NCI-H345 (cell line): ENCODE measurements around the gene GNAT1.

Experiments
- DNase-seq: peaks from one replicate; lab custom pipeline; 2025; lab: John Stamatoyannopoulos, UW

GNAT1 gene

GRCh38 chr3:50190936-50191660 lies at the start of gene GNAT1:
GNAT1 (plus strand) TSS chr3:50191610; CDS start chr3:50191726, 116 bp downstream.
- no peak for DNase-seq

- no peak for DNase-seq
These were observed 45.0 kb upstream of the GNAT1 start for GRCh38 chr3:50146316-50146901.

GRCh38 chr3:50147016-50147415 lies 44.4 kb upstream of the GNAT1 start:
- no peak for DNase-seq

- no peak for DNase-seq
These were observed 44.0 kb upstream of the GNAT1 start for GRCh38 chr3:50147447-50147846.

DNA sequence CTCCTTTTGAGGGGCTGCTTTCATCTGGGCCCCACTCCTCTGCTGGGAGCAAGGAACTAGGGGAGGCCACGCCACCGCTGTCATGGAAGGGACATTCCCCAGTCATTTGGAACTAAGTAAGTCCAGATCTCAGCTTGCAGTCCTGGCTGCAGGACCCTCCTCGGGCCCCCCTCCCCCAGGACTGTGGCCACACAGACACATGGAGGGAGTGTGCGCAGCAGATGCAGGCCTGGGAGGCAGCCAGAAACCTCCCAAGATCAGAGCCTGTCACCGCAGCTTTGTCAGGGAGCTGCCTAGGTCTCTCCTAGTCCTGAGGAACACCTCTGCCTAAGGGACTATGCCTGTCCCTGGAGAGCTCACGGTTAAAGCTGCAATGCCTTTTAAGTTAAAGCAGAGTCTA lies 43.5 kb upstream of the GNAT1 start:
- no peak for DNase-seq

DNA sequence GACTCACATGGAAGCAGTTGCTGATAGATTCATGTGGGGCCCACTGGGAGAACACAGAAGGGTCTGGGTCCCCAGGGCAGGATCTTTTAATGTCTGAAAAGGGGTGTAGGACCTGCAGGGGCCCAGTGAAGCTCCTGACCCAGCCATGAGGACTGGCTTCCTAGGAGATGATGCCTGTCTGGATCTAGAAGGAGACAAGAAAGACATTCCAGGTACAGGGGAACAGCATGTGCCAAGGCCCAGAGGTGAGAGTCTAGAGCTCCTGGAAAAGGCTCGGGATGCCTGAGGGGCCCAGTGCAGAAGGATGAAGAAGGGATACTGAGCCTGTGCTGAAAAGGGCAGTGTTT lies 41.0 kb upstream of the GNAT1 start:
- DNase-seq: no peak

DNA sequence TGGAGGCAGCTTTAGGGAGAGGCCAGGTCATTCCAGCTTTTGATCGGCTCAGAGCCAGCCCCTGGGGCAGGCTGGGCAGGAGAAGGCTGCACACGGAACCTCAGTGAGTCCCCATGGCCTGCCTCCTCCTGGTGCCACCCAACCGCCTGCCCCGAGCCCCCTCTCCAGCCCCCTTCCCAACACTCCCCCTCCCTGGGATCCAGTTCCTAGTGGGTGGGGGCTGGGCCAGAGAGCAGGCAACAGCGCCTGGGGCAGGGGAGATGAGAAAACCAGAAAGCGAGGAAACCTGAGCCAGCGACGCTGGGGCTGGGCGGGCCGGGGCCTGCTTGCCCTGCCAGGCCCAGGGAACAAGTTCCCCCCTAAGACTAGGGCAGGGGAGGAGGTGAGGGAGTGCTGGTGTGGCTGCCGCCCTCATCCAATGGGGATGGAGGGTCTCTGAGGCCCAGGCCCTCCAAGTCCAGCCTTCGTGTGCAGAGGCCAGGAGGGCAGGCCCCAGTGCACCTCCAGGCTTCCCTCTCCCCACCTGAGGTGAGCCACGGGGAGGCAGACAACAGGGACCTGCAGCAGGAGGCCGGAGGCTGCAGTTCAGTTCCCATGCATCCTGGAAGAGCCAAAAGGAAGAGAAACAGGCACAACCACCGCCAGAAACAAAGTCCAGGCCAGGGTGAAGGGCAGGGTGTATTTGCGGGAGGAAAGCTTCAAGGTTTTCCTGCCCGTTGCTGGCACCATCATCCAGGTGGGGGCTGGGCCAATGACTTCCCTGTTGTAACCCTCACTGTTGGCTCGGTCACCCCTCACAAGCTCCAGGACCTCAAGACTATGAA lies 40.3 kb upstream of the GNAT1 start:
- no peak for DNase-seq

GRCh38 chr3:50151728-50152127 lies 39.7 kb upstream of the GNAT1 start:
- DNase-seq: no peak

DNA sequence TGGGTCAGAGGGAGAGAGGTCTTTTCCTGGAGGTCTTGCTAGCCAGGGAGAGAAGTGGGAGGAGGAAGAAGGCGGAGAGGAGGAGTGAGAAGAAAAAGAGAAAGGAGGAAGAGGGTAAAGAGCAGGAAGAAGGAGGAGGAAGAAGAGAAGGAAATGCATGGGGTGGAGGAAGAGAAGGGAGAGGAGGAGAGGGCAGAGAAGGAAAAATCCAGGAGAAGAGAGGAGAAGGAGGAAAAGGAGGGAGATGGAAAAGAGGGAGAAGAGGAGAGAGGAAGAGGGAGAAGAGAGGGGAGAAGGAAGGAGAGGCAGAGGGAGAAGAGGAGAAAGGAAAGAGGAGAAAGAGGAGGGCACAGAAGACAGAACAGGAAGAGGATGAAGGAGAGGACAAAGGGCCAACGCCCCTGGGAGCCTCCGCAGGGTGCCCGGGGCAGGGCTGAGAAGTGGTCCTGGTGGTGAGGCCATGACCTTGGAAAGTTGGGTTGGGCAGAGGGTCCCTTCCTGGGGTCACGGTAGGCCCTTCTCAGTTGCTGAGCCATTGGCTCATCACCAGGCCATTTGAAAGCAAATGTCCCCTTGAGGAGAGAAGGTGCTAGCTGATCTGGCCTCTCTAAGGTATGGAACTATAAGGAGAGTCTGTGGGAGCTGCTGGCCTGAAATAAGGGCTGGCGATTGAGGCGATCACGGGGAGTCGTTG lies 37.5 kb upstream of the GNAT1 start:
- DNase-seq: no peak

DNA sequence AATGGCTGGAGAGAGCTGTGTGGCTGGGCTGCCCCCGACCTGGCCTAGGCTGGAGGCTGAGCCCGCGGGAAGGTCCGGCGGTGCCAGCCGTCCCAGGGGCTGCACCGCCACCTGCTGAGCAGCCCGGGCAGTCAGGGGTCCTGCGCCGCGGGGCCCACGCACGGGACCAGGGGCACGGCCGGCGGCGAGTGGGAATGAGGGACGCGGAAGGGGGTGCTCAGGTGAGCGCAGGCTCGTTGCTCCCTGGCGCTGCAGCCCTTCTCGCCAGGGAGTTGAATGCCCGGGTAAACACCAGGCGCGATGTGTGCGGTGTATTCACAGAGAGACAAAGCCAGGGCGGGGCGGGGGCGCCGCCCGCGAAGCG lies 37.0 kb upstream of the GNAT1 start:
- peak; percentile 67 for DNase-seq

- peak; percentile 67 for DNase-seq
These were observed 36.4 kb upstream of the GNAT1 start, which contains the start of gene SEMA3F for GRCh38 chr3:50154840-50155490. SEMA3F (plus strand) TSS chr3:50155324; CDS start chr3:50159623, 4,299 bp downstream.

- no peak for DNase-seq
These were observed 35.9 kb upstream of the GNAT1 start for GRCh38 chr3:50155491-50155878.

- DNase-seq: no peak
These were observed 35.5 kb upstream of the GNAT1 start for GRCh38 chr3:50155891-50156290.

- no peak for DNase-seq
These were observed 34.6 kb upstream of the GNAT1 start for GRCh38 chr3:50156549-50157493.

DNA sequence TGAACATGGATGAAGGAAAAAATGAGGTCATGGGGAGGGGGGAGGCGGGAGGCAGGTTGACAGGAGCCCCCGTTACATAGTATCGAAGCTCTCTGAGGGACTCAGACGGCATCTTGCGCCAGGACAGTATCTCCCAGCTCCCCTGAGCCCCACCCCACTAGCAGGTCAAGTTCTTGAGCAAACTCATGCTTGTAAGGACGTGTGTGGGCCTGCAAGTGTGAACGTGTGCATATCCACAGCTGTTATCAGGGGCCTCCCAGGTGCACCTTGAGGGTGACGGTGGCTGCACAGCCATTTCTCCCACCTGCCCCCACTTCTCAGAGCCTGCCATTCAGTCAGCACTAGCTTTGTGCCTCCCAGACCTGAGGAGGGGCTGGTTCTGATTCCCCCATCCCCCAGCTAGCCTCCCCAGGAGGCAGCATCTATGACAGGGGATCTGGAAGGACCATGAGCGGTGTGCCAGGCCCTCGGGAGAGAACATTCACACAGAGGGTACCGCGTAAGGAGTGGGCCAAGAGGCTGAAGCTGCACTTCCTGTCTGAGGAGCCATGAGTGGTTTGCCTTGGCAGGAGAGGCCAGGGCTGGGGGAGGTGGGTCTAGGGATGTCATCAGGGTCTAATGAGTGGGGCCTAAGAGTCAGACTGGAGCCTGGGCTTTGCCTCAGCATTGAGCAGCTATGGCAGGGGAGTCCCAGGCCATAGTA lies 33.4 kb upstream of the GNAT1 start:
- no peak for DNase-seq

- no peak for DNase-seq
These were observed 32.8 kb upstream of the GNAT1 start for GRCh38 chr3:50158530-50159146.

- no peak for DNase-seq
These were observed 30.8 kb upstream of the GNAT1 start for GRCh38 chr3:50160561-50160983.

GRCh38 chr3:50161320-50161719 lies 30.1 kb upstream of the GNAT1 start:
- DNase-seq: no peak

DNA sequence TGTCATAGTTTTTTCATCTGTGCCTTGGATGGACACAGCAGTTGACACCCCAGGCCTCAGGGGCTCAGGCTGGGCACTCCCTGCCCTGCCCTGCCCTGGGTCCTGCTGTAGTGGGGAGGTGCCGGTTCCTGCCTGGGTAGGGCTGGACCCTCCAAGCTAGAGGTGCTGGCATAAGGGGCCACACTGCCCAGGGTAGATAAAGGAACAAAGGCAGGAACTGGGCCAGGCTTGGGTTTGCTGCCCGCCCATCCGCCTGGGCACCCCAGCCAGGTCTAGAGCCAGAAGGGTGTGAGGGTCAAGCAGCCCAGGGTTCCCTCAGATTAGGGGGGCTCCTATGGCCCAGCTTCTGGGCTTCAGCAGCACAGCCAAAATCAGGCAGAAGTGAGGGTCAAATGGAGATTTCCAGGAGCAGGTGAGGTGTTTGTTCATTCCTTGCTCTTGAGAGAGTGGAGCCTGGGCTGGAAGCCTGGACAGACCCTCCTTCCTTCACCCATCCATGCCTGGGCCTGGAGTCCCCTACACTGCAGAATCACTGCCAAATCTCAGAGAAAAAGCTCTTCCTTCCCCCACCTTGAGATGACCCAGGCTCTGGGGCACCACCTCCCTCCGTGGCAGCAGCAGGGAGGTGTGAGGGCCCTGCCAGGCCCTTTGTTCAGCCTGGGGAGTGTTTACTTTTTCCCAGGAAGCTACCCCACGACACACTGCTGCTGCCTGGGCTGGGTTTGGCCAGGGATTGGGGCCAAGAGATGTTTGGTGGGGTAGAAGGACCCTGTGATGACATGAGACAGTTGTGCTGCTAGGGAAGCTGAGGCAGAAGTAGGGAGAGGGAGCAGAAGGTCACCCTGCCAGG lies 29.2 kb upstream of the GNAT1 start:
- DNase-seq: no peak
